ENCODE results near the gene IQCM. TPM values are rescaled to one million over a fixed set of nuclear protein-coding genes. Genes with fewer than 3 reads are reported as not detected.

IQCM gene
- total and polyA plus RNA-seq, 2 donors (not counting 1 experiment from before 2014, with no cell fraction given), result not detected

GRCh38 chr4:149766135-149766534, 49.5 kb downstream of the IQCM start:
- Histone ChIP-seq H3K27ac (ENCODE audit: insufficient read depth, low read length) (no peak overlapping the region), H4K20me1 (ENCODE audit: control insufficient read depth, extremely low read depth, insufficient read depth, low read length) (no peaks in the 10 kb centered on the region), H3K79me2 (ENCODE audit: control insufficient read depth, insufficient read depth, low read length) (no peaks in the 10 kb centered on the region), H2AFZ (ENCODE audit: low read length) (no peak overlapping the region), H3K4me3 (replicated peaks in 1 of 4; ENCODE audit: control extremely low read depth in 1 of 4, insufficient read depth in 1 of 4, low read depth in 3 of 4, low read length in 4 of 4) (no peak overlapping the region), H3K9me3 (ENCODE audit: control insufficient read depth, insufficient read depth, low read depth, low read length) (no peaks in the 10 kb centered on the region), H3K27me3 (ENCODE audit: control insufficient read depth, insufficient read depth, low read length) (no peaks in the 10 kb centered on the region), H3K4me1 (ENCODE audit: control insufficient read depth, extremely low read depth, insufficient read depth, low read length) (peaks cover 2% of the 10 kb centered on the region), H3K36me3 (ENCODE audit: control insufficient read depth, insufficient read depth, low read length) (no peaks in the 10 kb centered on the region), H3K4me2 (ENCODE audit: extremely low read depth, insufficient read depth, low read length) (no peak overlapping the region), H3K9ac (ENCODE audit: insufficient read depth, low read length) (no peak overlapping the region)
- no peak for DNase-seq (ENCODE audit: low read depth in 2 of 2)
- TF ChIP-seq EZH2 (IDR thresholded peaks at IDR 0.05; ENCODE audit: low read length, missing control alignments), result no peak
- no peak for TF ChIP-seq CTCF (conservative IDR thresholded peaks at IDR 0.05 in 1 of 2, IDR thresholded peaks at IDR 0.05 in 1 of 2; ENCODE audit: low read depth in 1 of 2, low read length in 2 of 2)

GRCh38 chr4:149765630-149766029, 50.0 kb downstream of the IQCM start:
- Histone ChIP-seq H3K4me2 (ENCODE audit: extremely low read depth, insufficient read depth, low read length) (no peak overlapping the region), H3K27me3 (ENCODE audit: control insufficient read depth, insufficient read depth, low read length) (no peaks in the 10 kb centered on the region), H3K27ac (ENCODE audit: insufficient read depth, low read length) (no peak overlapping the region), H3K4me1 (ENCODE audit: control insufficient read depth, extremely low read depth, insufficient read depth, low read length) (peaks cover 2% of the 10 kb centered on the region), H3K79me2 (ENCODE audit: control insufficient read depth, insufficient read depth, low read length) (no peaks in the 10 kb centered on the region), H3K36me3 (ENCODE audit: control insufficient read depth, insufficient read depth, low read length) (no peaks in the 10 kb centered on the region), H3K4me3 (replicated peaks in 1 of 4; ENCODE audit: control extremely low read depth in 1 of 4, insufficient read depth in 1 of 4, low read depth in 3 of 4, low read length in 4 of 4) (no peak overlapping the region), H4K20me1 (ENCODE audit: control insufficient read depth, extremely low read depth, insufficient read depth, low read length) (no peaks in the 10 kb centered on the region), H3K9me3 (ENCODE audit: control insufficient read depth, insufficient read depth, low read depth, low read length) (no peaks in the 10 kb centered on the region), H3K9ac (ENCODE audit: insufficient read depth, low read length) (no peak overlapping the region), H2AFZ (ENCODE audit: low read length) (no peak overlapping the region)
- peak; percentile 58 to 70 for DNase-seq (ENCODE audit: low read depth in 2 of 2)
- no peak for TF ChIP-seq CTCF (conservative IDR thresholded peaks at IDR 0.05 in 1 of 2, IDR thresholded peaks at IDR 0.05 in 1 of 2; ENCODE audit: low read depth in 1 of 2, low read length in 2 of 2)
- no peak for TF ChIP-seq EZH2 (IDR thresholded peaks at IDR 0.05; ENCODE audit: low read length, missing control alignments)

GRCh38 chr4:149755969-149756368, 59.7 kb downstream of the IQCM start:
- Histone ChIP-seq H3K4me1 (ENCODE audit: control insufficient read depth, extremely low read depth, insufficient read depth, low read length) (no peaks in the 10 kb centered on the region), H2AFZ (ENCODE audit: low read length) (no peak overlapping the region), H3K9ac (ENCODE audit: insufficient read depth, low read length) (no peak overlapping the region), H3K79me2 (ENCODE audit: control insufficient read depth, insufficient read depth, low read length) (no peaks in the 10 kb centered on the region), H3K4me3 (replicated peaks in 1 of 4; ENCODE audit: control extremely low read depth in 1 of 4, insufficient read depth in 1 of 4, low read depth in 3 of 4, low read length in 4 of 4) (no peak overlapping the region), H3K36me3 (ENCODE audit: control insufficient read depth, insufficient read depth, low read length) (no peaks in the 10 kb centered on the region), H3K4me2 (ENCODE audit: extremely low read depth, insufficient read depth, low read length) (no peak overlapping the region), H4K20me1 (ENCODE audit: control insufficient read depth, extremely low read depth, insufficient read depth, low read length) (no peaks in the 10 kb centered on the region), H3K27ac (ENCODE audit: insufficient read depth, low read length) (no peak overlapping the region), H3K9me3 (ENCODE audit: control insufficient read depth, insufficient read depth, low read depth, low read length) (no peaks in the 10 kb centered on the region), H3K27me3 (ENCODE audit: control insufficient read depth, insufficient read depth, low read length) (no peaks in the 10 kb centered on the region)
- no peak for DNase-seq (ENCODE audit: low read depth in 2 of 2)
- TF ChIP-seq CTCF (conservative IDR thresholded peaks at IDR 0.05 in 1 of 2, IDR thresholded peaks at IDR 0.05 in 1 of 2; ENCODE audit: low read depth in 1 of 2, low read length in 2 of 2) (no peak), EZH2 (IDR thresholded peaks at IDR 0.05; ENCODE audit: low read length, missing control alignments) (no peak)
